Adrenal gland (tissue), 5 donors: ENCODE measurements around the gene CATSPERZ.

Experiments
- CTCF ChIP-seq, 6 experiments: fragments of 450-650 bp in 4 of 6; fragments of 200-600 bp in 2 of 6; sonication (generic) in 1 of 6; IDR thresholded peaks; 1 replicate in 5 of 6; 2 replicates in 1 of 6; pipeline versions ENCODE4 v1.5.1 to v1.8.0; 2016 to 2021; ENCODE audit warnings: antibody characterized with exemption in 6 of 6, mild to moderate bottlenecking in 2 of 6, moderate library complexity in 1 of 6
- POLR2A ChIP-seq, 2 donors: fragments of 450-650 bp; IDR thresholded peaks; one replicate each; pipeline ENCODE4 v1.6.1; 2017; ENCODE audit warnings: antibody characterized with exemption in 2 of 2, mild to moderate bottlenecking in 2 of 2, moderate library complexity in 1 of 2
- donor health status: DM: no; HTN: no; CAD: no.

DNA sequence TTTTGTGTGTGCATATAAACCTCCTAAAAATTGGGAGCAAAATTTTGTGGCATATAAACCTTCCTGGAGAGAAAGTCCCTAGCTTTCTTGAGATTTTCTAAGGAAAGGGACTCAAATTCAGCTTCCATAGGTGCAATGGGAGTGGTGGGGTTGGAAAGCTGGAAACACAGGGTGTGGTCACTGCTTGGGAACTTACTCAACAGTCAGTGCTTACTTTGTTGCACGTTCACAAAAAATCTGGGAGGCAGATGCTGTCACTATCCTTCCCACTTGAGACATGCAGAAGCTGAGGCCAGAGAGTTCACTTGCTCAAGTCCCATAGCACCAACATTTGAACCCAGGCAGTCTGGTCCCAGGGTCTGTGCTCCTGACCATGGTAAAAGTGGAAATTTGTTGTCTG is 3.9 kb upstream of the CATSPERZ start:
- TF ChIP-seq CTCF (IDR thresholded peaks at IDR 0.05): no peak
- no peak for TF ChIP-seq POLR2A (IDR thresholded peaks at IDR 0.05)
